GM18867 (cell line): ENCODE results near the gene NARF.

Experiments used
- ATAC-seq: cut with Tn5 transposase; IDR thresholded peaks from one replicate; pipeline ENCODE4 v1.9.1; 2021; ENCODE audit warnings: mild to moderate bottlenecking, moderate library complexity; ENCODE audit not compliant: unreplicated experiment

NARF gene

GRCh38 chr17:82433560-82434215, 24.9 kb upstream of the NARF start:
- ATAC-seq = no peak

GRCh38 chr17:82434216-82434565, 24.4 kb upstream of the NARF start:
- no peak for ATAC-seq

GRCh38 chr17:82435103-82435502, 23.4 kb upstream of the NARF start:
- no peak for ATAC-seq

- ATAC-seq = no peak
These were observed 22.6 kb upstream of the NARF start for GRCh38 chr17:82435601-82436583.

- no peak for ATAC-seq
These were observed 21.8 kb upstream of the NARF start for GRCh38 chr17:82436601-82437324.

GRCh38 chr17:82437325-82437668, 21.2 kb upstream of the NARF start:
- no peak for ATAC-seq

- no peak for ATAC-seq
These were observed 19.9 kb upstream of the NARF start for GRCh38 chr17:82438401-82439193.

GRCh38 chr17:82439194-82439828, 19.2 kb upstream of the NARF start:
- no peak for ATAC-seq

GRCh38 chr17:82439829-82440365, 18.6 kb upstream of the NARF start:
- no peak for ATAC-seq

GRCh38 chr17:82440469-82440981, 18.0 kb upstream of the NARF start:
- ATAC-seq = no peak

GRCh38 chr17:82440991-82441627, 17.4 kb upstream of the NARF start:
- ATAC-seq = no peak

GRCh38 chr17:82441691-82442487, 16.7 kb upstream of the NARF start:
- ATAC-seq = no peak

- ATAC-seq = no peak
These were observed 15.7 kb upstream of the NARF start for GRCh38 chr17:82442643-82443464.

GRCh38 chr17:82443465-82444283, 14.9 kb upstream of the NARF start:
- no peak for ATAC-seq

- no peak for ATAC-seq
These were observed 14.2 kb upstream of the NARF start for GRCh38 chr17:82444284-82444893.

- ATAC-seq = no peak
These were observed 13.5 kb upstream of the NARF start for GRCh38 chr17:82444941-82445521.
